C4-2B (cell line): ENCODE measurements around the gene PTPRN.

ENCODE experiments used
- CTCF ChIP-seq: fragments of 450-650 bp; conservative IDR thresholded peaks from 2 replicates; pipeline ENCODE4 v1.5.1; 2017; ENCODE audit warnings: mild to moderate bottlenecking
- ZFX ChIP-seq: fragments of 450-650 bp; IDR thresholded peaks from 2 replicates; pipeline ENCODE4 v1.6.1; 2017

DNA sequence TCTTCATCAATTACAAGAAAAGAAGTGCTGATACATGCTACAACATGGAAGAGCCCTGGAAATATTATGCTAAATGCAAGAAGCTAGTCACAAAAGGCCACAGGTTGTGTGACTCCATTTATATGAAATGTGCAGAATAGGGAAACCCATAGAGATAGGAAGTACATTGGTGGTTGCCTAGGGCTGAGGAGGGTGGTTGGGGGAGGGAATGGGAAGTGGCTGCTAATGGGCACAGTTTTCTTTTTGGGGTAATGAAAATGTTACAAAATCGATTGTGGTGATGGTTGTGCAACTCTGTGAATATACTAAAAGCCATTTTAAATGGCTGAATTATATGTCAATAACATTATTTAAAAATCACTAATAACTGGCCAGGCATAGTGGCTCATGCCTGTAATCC is 47.6 kb upstream of the PTPRN start:
- TF ChIP-seq CTCF: no peak
- no peak for TF ChIP-seq ZFX
